Measurements from ENCODE around the gene APOO. TPM values are rescaled to one million over a fixed set of nuclear protein-coding genes. Genes with fewer than 3 reads are reported as not detected.

The APOO gene
- total RNA-seq, 3 donors from 2014 or later (not counting 1 experiment from before 2014, with no cell fraction given) = 8.8 to 13.0 (median 10.0) TPM

GRCh38 chrX:23849241-23849640, 58.5 kb downstream of the APOO start:
- no peaks in the 10 kb centered on the region for H3K36me3 ChIP-seq (ENCODE audit: control insufficient read depth, insufficient read depth, low read length)
- no peak overlapping the region for H3K4me3 ChIP-seq (ENCODE audit: low read length)
- no peak overlapping the region for H3K4me3 Mint-ChIP-seq
- no peaks in the 10 kb centered on the region for H3K27me3 Mint-ChIP-seq (ENCODE audit: low read depth in 2 of 2)
- DNase-seq (no peak), ATAC-seq (no peak)
- no peaks in the 10 kb centered on the region for H3K4me1 ChIP-seq (ENCODE audit: control insufficient read depth, insufficient read depth, low read length)
- H3K36me3 Mint-ChIP-seq = no peaks in the 10 kb centered on the region
- intact Hi-C loops (cut with micrococcal nuclease) = no loop called here
- H3K9me3 Mint-ChIP-seq = no peaks in the 10 kb centered on the region
- 100% methylated on average over 3 of the region's 5 CpGs for WGBS (ENCODE audit: insufficient coverage)
- H3K9me3 ChIP-seq (ENCODE audit: control insufficient read depth, insufficient read depth, low read length) = no peaks in the 10 kb centered on the region
- H3K27me3 ChIP-seq (ENCODE audit: control insufficient read depth, insufficient read depth, low read length) = no peaks in the 10 kb centered on the region
- no peak overlapping the region for H3K27ac Mint-ChIP-seq
- H3K4me1 Mint-ChIP-seq = no peaks in the 10 kb centered on the region
- H3K27ac ChIP-seq (ENCODE audit: low read length) = no peak overlapping the region
- TF ChIP-seq CTCF (IDR thresholded peaks at IDR 0.05) = no peak

GRCh38 chrX:23845351-23845817, 62.4 kb downstream of the APOO start:
- ATAC-seq = no peak
- no peak overlapping the region for H3K27ac ChIP-seq (ENCODE audit: low read length)
- no peak for DNase-seq
- intact Hi-C loops (cut with micrococcal nuclease) = no loop called here
- H3K4me3 ChIP-seq (ENCODE audit: low read length) = no peak overlapping the region
- H3K4me1 ChIP-seq (ENCODE audit: control insufficient read depth, insufficient read depth, low read length) = no peaks in the 10 kb centered on the region
- no peaks in the 10 kb centered on the region for H3K9me3 ChIP-seq (ENCODE audit: control insufficient read depth, insufficient read depth, low read length)
- Mint-ChIP-seq H3K27ac (no peak overlapping the region), H3K36me3 (no peaks in the 10 kb centered on the region), H3K4me3 (no peak overlapping the region), H3K27me3 (ENCODE audit: low read depth in 2 of 2) (no peaks in the 10 kb centered on the region), H3K4me1 (no peaks in the 10 kb centered on the region), H3K9me3 (no peaks in the 10 kb centered on the region)
- 77% methylated on average over 3 of the region's 3 CpGs for WGBS (ENCODE audit: insufficient coverage)
- H3K27me3 ChIP-seq (ENCODE audit: control insufficient read depth, insufficient read depth, low read length) = no peaks in the 10 kb centered on the region
- TF ChIP-seq CTCF (IDR thresholded peaks at IDR 0.05) = no peak
- no peaks in the 10 kb centered on the region for H3K36me3 ChIP-seq (ENCODE audit: control insufficient read depth, insufficient read depth, low read length)

- H3K27me3 ChIP-seq (ENCODE audit: control insufficient read depth, insufficient read depth, low read length) = no peaks in the 10 kb centered on the region
- ATAC-seq = no peak
- DNase-seq = no peak
- Mint-ChIP-seq H3K4me3 (no peak overlapping the region), H3K4me1 (no peaks in the 10 kb centered on the region), H3K27ac (no peak overlapping the region), H3K9me3 (no peaks in the 10 kb centered on the region), H3K36me3 (no peaks in the 10 kb centered on the region), H3K27me3 (ENCODE audit: low read depth in 2 of 2) (no peaks in the 10 kb centered on the region)
- WGBS (ENCODE audit: insufficient coverage) = 51% methylated on average over 6 of the region's 7 CpGs
- no peak overlapping the region for H3K4me3 ChIP-seq (ENCODE audit: low read length)
- H3K36me3 ChIP-seq (ENCODE audit: control insufficient read depth, insufficient read depth, low read length) = no peaks in the 10 kb centered on the region
- no peaks in the 10 kb centered on the region for H3K9me3 ChIP-seq (ENCODE audit: control insufficient read depth, insufficient read depth, low read length)
- intact Hi-C loops (cut with micrococcal nuclease) = no loop called here
- H3K27ac ChIP-seq (ENCODE audit: low read length) = no peak overlapping the region
- no peaks in the 10 kb centered on the region for H3K4me1 ChIP-seq (ENCODE audit: control insufficient read depth, insufficient read depth, low read length)
- no peak for TF ChIP-seq CTCF (IDR thresholded peaks at IDR 0.05)
These were observed 63.1 kb downstream of the APOO start for GRCh38 chrX:23844502-23845138.
